Bladder microvascular endothelial cell (primary cell): ENCODE measurements around the gene NECTIN2. TPM values are rescaled to one million over a fixed set of nuclear protein-coding genes. Genes with fewer than 3 reads are reported as not detected.

Source experiments
- total RNA-seq: library from RNA; depleted of rRNA; stranded (reverse); fragments of >200 nt; gene quantifications from 2 replicates; pipeline ENCODE4 v1.2.3, GENCODE V29; 2014

NECTIN2 gene
- total RNA-seq, result 115 and 167 TPM in 2 replicates

DNA sequence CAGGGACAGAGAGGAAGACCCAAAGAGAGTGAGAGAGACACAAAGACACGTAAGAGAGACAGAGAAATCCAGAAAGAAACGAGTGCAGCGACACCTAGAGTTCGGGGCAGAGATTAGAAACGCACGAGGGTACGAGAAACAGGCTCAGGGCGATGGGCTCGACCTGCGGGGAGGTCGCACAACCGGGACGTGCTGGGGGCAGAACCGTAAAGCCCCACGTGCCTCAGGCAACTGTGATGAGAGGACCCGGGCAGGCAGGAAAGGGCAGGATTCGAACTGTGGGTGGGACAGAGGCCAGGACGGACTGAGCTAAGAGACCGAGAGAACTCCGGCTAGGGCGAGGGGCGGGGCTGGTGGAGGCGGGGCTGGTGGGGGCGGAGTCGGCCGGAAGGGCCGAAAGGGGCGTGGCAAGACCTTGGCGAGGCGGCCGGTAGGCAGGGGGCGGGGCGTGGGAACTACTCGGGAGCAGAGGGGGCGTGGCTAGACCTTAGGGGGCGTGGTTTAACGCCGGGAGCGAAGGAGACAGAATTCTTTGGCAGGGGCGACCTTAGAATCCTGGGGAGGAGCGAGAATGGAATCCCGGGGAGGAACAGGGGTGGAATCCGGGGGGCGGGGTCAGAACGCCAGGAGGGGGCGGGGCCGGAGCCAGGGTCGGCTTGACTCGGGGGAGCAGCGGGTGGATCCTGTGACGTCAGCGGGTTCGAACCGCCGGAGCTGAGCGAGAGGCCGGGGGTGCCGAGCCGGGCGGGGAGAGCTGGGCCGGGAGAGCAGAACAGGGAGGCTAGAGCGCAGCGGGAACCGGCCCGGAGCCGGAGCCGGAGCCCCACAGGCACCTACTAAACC lies at the start of gene NECTIN2:
TSS of gene NECTIN2 (plus strand) at position 686 of the 843 bp plus-strand sequence. CDS start 229 bp downstream, outside the sequence.

GRCh38 chr19:44808463-44809371 lies 37.4 kb upstream of the NECTIN2 start, which contains the start of gene BCAM:
Gene BCAM (plus strand): TSS chr19:44809103. CDS start chr19:44809125, 22 bp downstream.

GRCh38 chr19:44891016-44891882 lies 45.2 kb downstream of the NECTIN2 start, which contains the start of gene TOMM40:
Gene TOMM40 (plus strand): TSS chr19:44891254. CDS start chr19:44891416, 162 bp downstream.

GRCh38 chr19:44905437-44906160 lies 59.5 kb downstream of the NECTIN2 start, which contains the start of gene APOE:
Gene APOE (plus strand): TSS chr19:44905796. CDS start chr19:44906625, 829 bp downstream.

DNA sequence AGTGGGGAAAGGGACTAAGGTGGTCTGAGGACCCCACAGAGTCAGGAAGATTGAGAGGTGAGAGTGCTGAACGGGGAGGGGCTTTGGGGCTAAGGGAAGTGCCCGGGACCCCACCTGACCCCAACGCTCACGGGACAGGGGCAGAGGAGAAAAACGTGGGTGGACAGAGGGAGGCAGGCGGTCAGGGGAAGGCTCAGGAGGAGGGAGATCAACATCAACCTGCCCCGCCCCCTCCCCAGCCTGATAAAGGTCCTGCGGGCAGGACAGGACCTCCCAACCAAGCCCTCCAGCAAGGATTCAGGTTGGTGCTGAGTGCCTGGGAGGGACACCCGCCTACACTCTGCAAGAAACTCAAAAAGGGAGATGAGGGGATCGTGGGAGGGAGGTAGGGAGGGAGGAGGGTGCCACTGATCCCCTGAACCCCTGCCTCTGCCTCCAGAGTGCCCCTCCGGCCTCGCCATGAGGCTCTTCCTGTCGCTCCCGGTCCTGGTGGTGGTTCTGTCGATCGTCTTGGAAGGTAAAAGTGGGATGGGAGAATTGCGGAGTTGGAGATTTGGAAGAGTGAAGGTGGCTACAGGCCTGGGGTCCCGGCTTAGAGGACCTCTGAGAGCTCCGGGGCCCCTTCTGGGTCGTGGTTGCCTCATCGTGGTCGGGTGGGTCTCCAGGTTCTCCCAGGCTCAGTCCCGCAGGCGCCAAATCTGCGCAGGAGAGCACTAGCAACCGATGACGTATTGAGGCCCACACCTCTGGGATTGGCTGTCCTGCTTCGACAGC lies 68.5 kb downstream of the NECTIN2 start, which contains the start of gene APOC1:
TSS of gene APOC1 (plus strand) at position 176 of the 774 bp plus-strand sequence. CDS start at position 460, 284 bp downstream.

Other genes with a start within 250 kb of the NECTIN2 start
- 0.38 TPM in 1 of 2 replicates, not detected in the other for gene IGSF23, start 232.7 kb upstream of the NECTIN2 start, total RNA-seq
- 50.2 and 262 TPM in 2 replicates for gene PVR, start 202.4 kb upstream of the NECTIN2 start, total RNA-seq
- gene CEACAM19, start 174.8 kb upstream of the NECTIN2 start, total RNA-seq, result 0.49 and 3.7 TPM in 2 replicates
- 0.16 TPM in 1 of 2 replicates, not detected in the other for gene CEACAM16, start 147.1 kb upstream of the NECTIN2 start, total RNA-seq
- gene BCL3, start 97.6 kb upstream of the NECTIN2 start, total RNA-seq, result 4.0 and 6.7 TPM in 2 replicates
- gene CBLC, start 68.4 kb upstream of the NECTIN2 start, total RNA-seq, result 0.06 TPM in 1 of 2 replicates, not detected in the other
- gene BCAM, start 37.2 kb upstream of the NECTIN2 start, total RNA-seq, result 24.4 and 65.4 TPM in 2 replicates
- gene TOMM40, start 45.0 kb downstream of the NECTIN2 start, total RNA-seq, result 40.5 and 54.6 TPM in 2 replicates
- 2.4 and 3.8 TPM in 2 replicates for gene APOE, start 59.5 kb downstream of the NECTIN2 start, total RNA-seq
- gene APOC1, start 68.3 kb downstream of the NECTIN2 start, total RNA-seq, result 0.31 and 1.5 TPM in 2 replicates
- not detected in 2 replicates for gene APOC4, start 95.9 kb downstream of the NECTIN2 start, total RNA-seq
- not detected in 2 replicates for gene APOC2, start 99.8 kb downstream of the NECTIN2 start, total RNA-seq
- gene CLPTM1, start 109.1 kb downstream of the NECTIN2 start, total RNA-seq, result 30.1 and 60.6 TPM in 2 replicates
- 7.9 and 21.5 TPM in 2 replicates for gene RELB, start 155.2 kb downstream of the NECTIN2 start, total RNA-seq
- 5.8 and 20.6 TPM in 2 replicates for gene CLASRP, start 192.7 kb downstream of the NECTIN2 start, total RNA-seq
- 0.13 and 0.16 TPM in 2 replicates for gene ZNF296, start 230.2 kb downstream of the NECTIN2 start, total RNA-seq
- gene GEMIN7, start 233.0 kb downstream of the NECTIN2 start, total RNA-seq, result 14.2 and 22.5 TPM in 2 replicates
- gene PPP1R37, start 246.9 kb downstream of the NECTIN2 start, total RNA-seq, result 18.1 and 24.4 TPM in 2 replicates